ENCODE data around the gene LCOR.
"Not testable (repeated sequence)": the region's sequence is repeated elsewhere in the genome, so short reads cannot be mapped to it uniquely, and the experiment has no call there.

The LCOR gene

DNA sequence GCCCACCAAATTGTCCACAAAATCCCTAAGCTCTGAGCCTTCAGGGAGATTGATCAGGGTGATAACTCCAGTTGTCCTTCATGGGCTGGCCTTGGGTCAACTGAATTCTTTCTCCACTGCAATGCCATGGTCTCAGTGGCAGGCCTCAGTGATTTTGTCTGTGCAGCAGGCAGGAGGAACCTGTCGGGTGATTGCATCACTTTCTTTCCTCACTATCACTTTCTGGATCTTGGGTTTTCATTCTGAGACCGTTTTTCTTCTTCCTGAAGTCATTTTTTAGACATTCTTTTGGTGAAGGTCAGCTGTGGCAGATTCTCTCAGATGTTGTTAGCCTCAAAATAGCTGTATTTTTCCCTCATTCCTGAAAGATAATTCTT is 28.8 kb upstream of the LCOR start:
- no peak for DNase-seq (ENCODE audit: low read depth)
- no peak overlapping the region for H3K4me3 ChIP-seq (ENCODE audit: low read depth, low read length)
- TF ChIP-seq, protein P1, sequence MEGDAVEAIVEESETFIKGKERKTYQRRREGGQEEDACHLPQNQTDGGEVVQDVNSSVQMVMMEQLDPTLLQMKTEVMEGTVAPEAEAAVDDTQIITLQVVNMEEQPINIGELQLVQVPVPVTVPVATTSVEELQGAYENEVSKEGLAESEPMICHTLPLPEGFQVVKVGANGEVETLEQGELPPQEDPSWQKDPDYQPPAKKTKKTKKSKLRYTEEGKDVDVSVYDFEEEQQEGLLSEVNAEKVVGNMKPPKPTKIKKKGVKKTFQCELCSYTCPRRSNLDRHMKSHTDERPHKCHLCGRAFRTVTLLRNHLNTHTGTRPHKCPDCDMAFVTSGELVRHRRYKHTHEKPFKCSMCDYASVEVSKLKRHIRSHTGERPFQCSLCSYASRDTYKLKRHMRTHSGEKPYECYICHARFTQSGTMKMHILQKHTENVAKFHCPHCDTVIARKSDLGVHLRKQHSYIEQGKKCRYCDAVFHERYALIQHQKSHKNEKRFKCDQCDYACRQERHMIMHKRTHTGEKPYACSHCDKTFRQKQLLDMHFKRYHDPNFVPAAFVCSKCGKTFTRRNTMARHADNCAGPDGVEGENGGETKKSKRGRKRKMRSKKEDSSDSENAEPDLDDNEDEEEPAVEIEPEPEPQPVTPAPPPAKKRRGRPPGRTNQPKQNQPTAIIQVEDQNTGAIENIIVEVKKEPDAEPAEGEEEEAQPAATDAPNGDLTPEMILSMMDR (IDR thresholded peaks at IDR 0.05; ENCODE audit: insufficient read depth, low read depth, low read length, missing control alignments) = no peak

DNA sequence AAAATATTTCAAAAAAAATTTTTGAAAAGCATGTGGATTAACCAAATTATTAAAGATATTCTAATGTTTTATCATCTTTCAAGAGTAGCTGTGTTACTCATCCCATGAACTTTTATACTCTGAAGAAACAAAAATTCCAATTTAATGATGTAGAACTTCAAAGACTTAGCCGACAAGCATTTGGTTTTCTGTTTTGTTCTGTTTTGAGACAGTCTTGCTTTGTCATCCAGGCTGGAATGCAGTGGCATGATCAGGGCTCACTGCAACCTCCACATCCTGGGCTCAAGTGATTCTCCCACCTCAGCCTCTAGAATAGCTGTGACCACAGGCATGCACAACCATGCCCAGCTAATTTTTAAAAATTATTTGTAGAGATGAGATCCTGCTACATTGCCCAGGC is 17.8 kb upstream of the LCOR start:
- TF ChIP-seq, protein P1 (IDR thresholded peaks at IDR 0.05; ENCODE audit: insufficient read depth, low read depth, low read length, missing control alignments) = no peak
- H3K4me3 ChIP-seq (ENCODE audit: low read depth, low read length) = no peak overlapping the region
- DNase-seq (ENCODE audit: low read depth) = no peak

GRCh38 chr10:96818971-96819370 is 13.1 kb upstream of the LCOR start:
- not testable (repeated sequence) for DNase-seq (ENCODE audit: low read depth); H3K4me3 ChIP-seq (ENCODE audit: low read depth, low read length)

DNA sequence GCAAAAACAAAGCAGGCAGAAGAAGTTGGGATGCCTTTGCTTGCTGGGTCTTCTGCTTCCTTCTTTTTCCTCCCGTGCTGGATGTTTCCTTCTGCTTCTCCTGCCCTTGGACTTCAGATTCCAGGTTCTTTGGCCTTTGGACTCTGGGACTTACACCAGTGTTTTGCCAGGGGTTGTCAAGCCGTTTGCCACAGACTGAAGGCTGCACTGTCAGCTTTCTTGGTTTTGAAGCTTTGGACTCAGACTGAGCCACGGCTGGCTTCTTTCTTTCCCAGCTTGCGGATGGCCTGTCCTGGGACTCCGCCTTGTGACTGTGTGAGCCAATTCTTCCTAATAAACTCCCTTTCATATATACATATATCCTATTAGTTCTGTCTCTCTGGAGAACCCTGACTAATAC is 11.3 kb upstream of the LCOR start:
- no peak overlapping the region for H3K4me3 ChIP-seq (ENCODE audit: low read depth, low read length)
- no peak for DNase-seq (ENCODE audit: low read depth)
- TF ChIP-seq, protein P1 (IDR thresholded peaks at IDR 0.05; ENCODE audit: insufficient read depth, low read depth, low read length, missing control alignments) = no peak

GRCh38 chr10:96826438-96826837 is 5.7 kb upstream of the LCOR start:
- TF ChIP-seq, protein P1 (IDR thresholded peaks at IDR 0.05; ENCODE audit: insufficient read depth, low read depth, low read length, missing control alignments) = no peak

DNA sequence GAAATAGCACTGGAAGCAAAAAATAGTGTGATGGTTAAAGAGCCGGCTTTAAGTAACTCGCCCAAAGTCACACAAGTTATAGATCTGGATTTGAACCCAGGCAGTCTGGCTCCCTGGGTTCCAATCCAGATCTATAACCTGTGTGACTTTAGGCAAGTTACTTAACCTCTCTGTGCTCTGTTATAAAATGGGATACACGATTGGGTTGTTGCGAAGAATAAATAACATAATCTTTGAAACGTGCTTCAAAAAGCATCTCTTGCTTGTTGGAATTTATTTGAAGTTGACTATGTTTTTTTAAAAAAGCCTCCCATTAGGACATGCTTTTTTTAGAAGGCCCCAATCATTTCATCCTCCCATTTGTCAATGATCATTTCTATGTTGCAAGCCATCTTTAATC is 3.5 kb upstream of the LCOR start:
- TF ChIP-seq, protein P1 (IDR thresholded peaks at IDR 0.05; ENCODE audit: insufficient read depth, low read depth, low read length, missing control alignments) = no peak
- H3K4me3 ChIP-seq (ENCODE audit: low read depth, low read length) = no peak overlapping the region
- DNase-seq (ENCODE audit: low read depth) = no peak

More at GRCh38 chr10:96826438-96826837, 5.7 kb upstream of the LCOR start:
- no peak for DNase-seq (ENCODE audit: low read depth)
- H3K4me3 ChIP-seq (ENCODE audit: low read depth, low read length) = no peak overlapping the region

- no peak overlapping the region for H3K4me3 ChIP-seq (ENCODE audit: low read depth, low read length)
- DNase-seq (ENCODE audit: low read depth) = no peak
- TF ChIP-seq, protein P1 (IDR thresholded peaks at IDR 0.05; ENCODE audit: insufficient read depth, low read depth, low read length, missing control alignments) = no peak
Measured at GRCh38 chr10:96829029-96829773, 2.9 kb upstream of the LCOR start.

Measured in GM12865 (cell line).